HEK293 (cell line): ENCODE measurements around the gene USP8.

ENCODE experiments used
- CTCF ChIP-seq: fragments of 450-650 bp; formaldehyde crosslinking; IDR thresholded peaks from 2 replicates; pipeline ENCODE4 v1.5.1; 2016; ENCODE audit warnings: missing biosample characterization, missing genetic modification characterization
- FEZF1 ChIP-seq: fragments of 450-650 bp; formaldehyde crosslinking; IDR thresholded peaks from 2 replicates; pipeline ENCODE4 v1.5.1; 2016; ENCODE audit warnings: missing biosample characterization, missing genetic modification characterization
- GLI4 ChIP-seq: fragments of 450-650 bp; formaldehyde crosslinking; IDR thresholded peaks from 2 replicates; pipeline ENCODE4 v1.5.1; 2016; ENCODE audit warnings: missing biosample characterization, missing genetic modification characterization
- MYNN ChIP-seq: fragments of 450-650 bp; formaldehyde crosslinking; IDR thresholded peaks from 2 replicates; pipeline ENCODE4 v1.5.1; 2016; ENCODE audit warnings: missing biosample characterization, missing genetic modification characterization, borderline replicate concordance
- REST ChIP-seq: fragments of 450-650 bp; formaldehyde crosslinking; IDR thresholded peaks from 2 replicates; pipeline ENCODE4 v1.5.1; 2016; ENCODE audit warnings: missing biosample characterization, missing genetic modification characterization
- ZBTB1 ChIP-seq: fragments of 450-650 bp; formaldehyde crosslinking; IDR thresholded peaks from 2 replicates; pipeline ENCODE4 v1.5.1; 2016; ENCODE audit warnings: missing biosample characterization, missing genetic modification characterization
- ZBTB8A ChIP-seq: fragments of 450-650 bp; formaldehyde crosslinking; IDR thresholded peaks from 2 replicates; pipeline ENCODE4 v1.5.1; 2016; ENCODE audit warnings: missing biosample characterization, missing genetic modification characterization
- ZNF426 ChIP-seq: fragments of 450-650 bp; formaldehyde crosslinking; IDR thresholded peaks from 2 replicates; pipeline ENCODE4 v1.5.1; 2017; ENCODE audit warnings: missing biosample characterization, missing genetic modification characterization, mild to moderate bottlenecking, inconsistent platforms, moderate library complexity
- ZNF677 ChIP-seq: fragments of 450-650 bp; IDR thresholded peaks from 2 replicates; pipeline ENCODE4 v1.5.0; 2018; ENCODE audit warnings: missing biosample characterization, mild to moderate bottlenecking, missing genetic modification characterization, moderate library complexity
- ZNF692 ChIP-seq: fragments of 450-650 bp; formaldehyde crosslinking; IDR thresholded peaks from 2 replicates; pipeline ENCODE4 v1.5.1; 2016; ENCODE audit warnings: missing biosample characterization, missing genetic modification characterization
- ZNF707 ChIP-seq: fragments of 450-650 bp; formaldehyde crosslinking; IDR thresholded peaks from 2 replicates; pipeline ENCODE4 v1.5.1; 2016; ENCODE audit warnings: missing biosample characterization, missing genetic modification characterization
- ZNF785 ChIP-seq: fragments of 450-650 bp; formaldehyde crosslinking; IDR thresholded peaks from 2 replicates; pipeline ENCODE4 v1.5.1; 2016; ENCODE audit warnings: missing biosample characterization, missing genetic modification characterization

GRCh38 chr15:50496692-50497091 is 72.5 kb downstream of the USP8 start:
- TF ChIP-seq ZNF426 (tag by site-specific recombination): no peak
- no peak for TF ChIP-seq ZNF785
- no peak for TF ChIP-seq GLI4 (tag by site-specific recombination)
- TF ChIP-seq CTCF: no peak
- TF ChIP-seq ZNF707 (tag by site-specific recombination): no peak
- no peak for TF ChIP-seq FEZF1
- no peak for TF ChIP-seq MYNN
- no peak for TF ChIP-seq ZNF677 (tag by site-specific recombination)
- no peak for TF ChIP-seq ZBTB1 (tag by site-specific recombination)
- no peak for TF ChIP-seq REST (tag by site-specific recombination)
- TF ChIP-seq ZBTB8A (tag by site-specific recombination): no peak
- TF ChIP-seq ZNF692 (tag by site-specific recombination): no peak
